ENCODE measurements around the gene ITCH. TPM values are rescaled to one million over a fixed set of nuclear protein-coding genes. Genes with fewer than 3 reads are reported as not detected.
"Not testable (repeated sequence)": the region's sequence is repeated elsewhere in the genome, so short reads cannot be mapped to it uniquely, and the experiment has no call there.

ITCH gene
- total and polyA plus RNA-seq, 4 donors: 9.3 to 68.1 (median 30.4) TPM

- ATAC-seq (ENCODE audit: insufficient read depth, low FRiP score) (no peak), DNase-seq (no peak)
- TF ChIP-seq, protein P1, sequence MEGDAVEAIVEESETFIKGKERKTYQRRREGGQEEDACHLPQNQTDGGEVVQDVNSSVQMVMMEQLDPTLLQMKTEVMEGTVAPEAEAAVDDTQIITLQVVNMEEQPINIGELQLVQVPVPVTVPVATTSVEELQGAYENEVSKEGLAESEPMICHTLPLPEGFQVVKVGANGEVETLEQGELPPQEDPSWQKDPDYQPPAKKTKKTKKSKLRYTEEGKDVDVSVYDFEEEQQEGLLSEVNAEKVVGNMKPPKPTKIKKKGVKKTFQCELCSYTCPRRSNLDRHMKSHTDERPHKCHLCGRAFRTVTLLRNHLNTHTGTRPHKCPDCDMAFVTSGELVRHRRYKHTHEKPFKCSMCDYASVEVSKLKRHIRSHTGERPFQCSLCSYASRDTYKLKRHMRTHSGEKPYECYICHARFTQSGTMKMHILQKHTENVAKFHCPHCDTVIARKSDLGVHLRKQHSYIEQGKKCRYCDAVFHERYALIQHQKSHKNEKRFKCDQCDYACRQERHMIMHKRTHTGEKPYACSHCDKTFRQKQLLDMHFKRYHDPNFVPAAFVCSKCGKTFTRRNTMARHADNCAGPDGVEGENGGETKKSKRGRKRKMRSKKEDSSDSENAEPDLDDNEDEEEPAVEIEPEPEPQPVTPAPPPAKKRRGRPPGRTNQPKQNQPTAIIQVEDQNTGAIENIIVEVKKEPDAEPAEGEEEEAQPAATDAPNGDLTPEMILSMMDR (IDR thresholded peaks at IDR 0.05; ENCODE audit: control extremely low read depth, extremely low read depth): no peak
- 98 to 99% methylated on average over 2 of the region's 2 CpGs for WGBS, 2 donors
- H3K27ac ChIP-seq (ENCODE audit: low read depth in 1 of 2, low read length in 1 of 2): no peak overlapping the region
- H3K9me3 ChIP-seq (ENCODE audit: control insufficient read depth in 4 of 4, insufficient read depth in 3 of 4, low read length in 3 of 4): no peaks in the 10 kb centered on the region
- peaks cover 2 to 11% (median 6%) of the 10 kb centered on the region in 5 donors for H3K4me1 ChIP-seq (ENCODE audit: control insufficient read depth in 5 of 5, insufficient read depth in 5 of 5, low read length in 5 of 5)
- no peak overlapping the region for H3K9ac ChIP-seq (ENCODE audit: insufficient read depth in 1 of 2, low read length in 2 of 2)
- H3K27me3 ChIP-seq (ENCODE audit: control insufficient read depth in 3 of 3, insufficient read depth in 3 of 3, low read length in 2 of 3): no peaks in the 10 kb centered on the region
- H3K4me3 ChIP-seq: no peak overlapping the region
- peaks cover 14 to 25% (median 20%) of the 10 kb centered on the region in 4 donors for H3K36me3 ChIP-seq (ENCODE audit: control insufficient read depth in 4 of 4, insufficient read depth in 4 of 4, low read length in 4 of 4)
Measured at GRCh38 chr20:34421766-34422466, 58.8 kb downstream of the ITCH start.

- not testable (repeated sequence) for H3K4me3 ChIP-seq; H3K4me1 ChIP-seq (ENCODE audit: control insufficient read depth in 5 of 5, insufficient read depth in 5 of 5, low read length in 5 of 5); H3K27me3 ChIP-seq (ENCODE audit: control insufficient read depth in 3 of 3, insufficient read depth in 3 of 3, low read length in 2 of 3); H3K27ac ChIP-seq (ENCODE audit: low read depth in 1 of 2, low read length in 1 of 2); ATAC-seq (ENCODE audit: insufficient read depth, low FRiP score); DNase-seq; H3K9ac ChIP-seq (ENCODE audit: insufficient read depth in 1 of 2, low read length in 2 of 2); H3K9me3 ChIP-seq (ENCODE audit: control insufficient read depth in 4 of 4, insufficient read depth in 3 of 4, low read length in 3 of 4)
- H3K36me3 ChIP-seq (ENCODE audit: control insufficient read depth in 4 of 4, insufficient read depth in 4 of 4, low read length in 4 of 4): peaks cover 7 to 36% (median 19%) of the 10 kb centered on the region in 4 donors
- 79 to 93% methylated on average over 11 of the region's 11 CpGs for WGBS, 2 donors
Measured at GRCh38 chr20:34425032-34425690, 62.1 kb downstream of the ITCH start.

DNA sequence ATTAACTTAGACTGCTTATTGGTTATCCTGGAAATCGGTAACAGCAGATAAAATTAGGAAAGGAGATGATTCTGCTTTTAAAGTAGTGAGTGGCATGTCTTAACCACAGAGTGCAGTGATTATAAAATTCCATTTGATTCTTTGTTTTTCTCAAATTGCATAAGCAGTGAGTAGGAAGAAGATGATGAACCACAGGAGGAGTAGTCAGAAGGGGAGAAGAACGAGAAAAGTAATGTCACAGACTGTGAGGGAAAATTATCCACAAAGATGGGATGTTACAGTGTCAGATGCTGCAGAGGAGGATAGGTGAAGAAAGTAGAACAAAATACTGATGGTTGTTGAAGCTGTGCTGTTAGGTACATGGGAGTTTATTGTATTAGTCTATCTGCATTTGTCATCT lies 63.0 kb downstream of the ITCH start:
- H3K27me3 ChIP-seq (ENCODE audit: control insufficient read depth in 3 of 3, insufficient read depth in 3 of 3, low read length in 2 of 3): no peaks in the 10 kb centered on the region
- no peak overlapping the region for H3K9ac ChIP-seq (ENCODE audit: insufficient read depth in 1 of 2, low read length in 2 of 2)
- TF ChIP-seq, protein P1 (IDR thresholded peaks at IDR 0.05; ENCODE audit: control extremely low read depth, extremely low read depth): no peak
- DNase-seq (no peak), ATAC-seq (ENCODE audit: insufficient read depth, low FRiP score) (no peak)
- H3K4me3 ChIP-seq: no peak overlapping the region
- H3K27ac ChIP-seq (ENCODE audit: low read depth in 1 of 2, low read length in 1 of 2): no peak overlapping the region
- WGBS, 2 donors: 75 to 81% methylated on average over 2 of the region's 2 CpGs
- H3K36me3 ChIP-seq (ENCODE audit: control insufficient read depth in 4 of 4, insufficient read depth in 4 of 4, low read length in 4 of 4): peaks cover 6 to 43% (median 18%) of the 10 kb centered on the region in 4 donors
- peaks cover 0 to 8% (median 0%) of the 10 kb centered on the region in 5 donors for H3K4me1 ChIP-seq (ENCODE audit: control insufficient read depth in 5 of 5, insufficient read depth in 5 of 5, low read length in 5 of 5)
- H3K9me3 ChIP-seq (ENCODE audit: control insufficient read depth in 4 of 4, insufficient read depth in 3 of 4, low read length in 3 of 4): no peaks in the 10 kb centered on the region

GRCh38 chr20:34427331-34427730 lies 64.3 kb downstream of the ITCH start:
- Histone ChIP-seq H3K9me3 (ENCODE audit: control insufficient read depth in 4 of 4, insufficient read depth in 3 of 4, low read length in 3 of 4) (no peaks in the 10 kb centered on the region), H3K27ac (ENCODE audit: low read depth in 1 of 2, low read length in 1 of 2) (no peak overlapping the region), H3K4me1 (ENCODE audit: control insufficient read depth in 5 of 5, insufficient read depth in 5 of 5, low read length in 5 of 5) (peaks cover 0 to 8% (median 0%) of the 10 kb centered on the region in 5 donors), H3K27me3 (ENCODE audit: control insufficient read depth in 3 of 3, insufficient read depth in 3 of 3, low read length in 2 of 3) (no peaks in the 10 kb centered on the region), H3K9ac (ENCODE audit: insufficient read depth in 1 of 2, low read length in 2 of 2) (no peak overlapping the region), H3K36me3 (ENCODE audit: control insufficient read depth in 4 of 4, insufficient read depth in 4 of 4, low read length in 4 of 4) (peaks cover 3 to 40% (median 13%) of the 10 kb centered on the region in 4 donors), H3K4me3 (no peak overlapping the region)
- WGBS, 2 donors: 68 to 82% methylated on average over 3 of the region's 3 CpGs
- no peak for DNase-seq
- no peak for ATAC-seq (ENCODE audit: insufficient read depth, low FRiP score)
- TF ChIP-seq, protein P1 (IDR thresholded peaks at IDR 0.05; ENCODE audit: control extremely low read depth, extremely low read depth): no peak
